PFSK-1 (cell line): ENCODE results near the gene GDF7.

Source experiments
- FOXP2 ChIP-seq: optimal IDR thresholded peaks from 2 replicates; pipeline ENCODE3; 2011; ENCODE audit warnings: borderline replicate concordance, control low read depth, inconsistent platforms; ENCODE audit not compliant: insufficient read depth; ENCODE audit errors: extremely low read length, extremely low read depth
- POLR2AphosphoS5 ChIP-seq: IDR thresholded peaks from 2 replicates; pipeline ENCODE4 v1.6.1; 2012; ENCODE audit warnings: low read depth, mild to moderate bottlenecking, control low read depth, low read length, moderate library complexity
- SIN3A ChIP-seq: IDR thresholded peaks from 2 replicates; pipeline ENCODE4 v1.6.1; 2012; ENCODE audit warnings: mild to moderate bottlenecking, low read length, moderate library complexity, borderline replicate concordance; ENCODE audit not compliant: insufficient read depth
- TAF1 ChIP-seq: IDR thresholded peaks from 2 replicates; pipeline ENCODE4 v1.6.1; 2012; ENCODE audit warnings: low read length, control low read depth, borderline replicate concordance; ENCODE audit not compliant: insufficient read depth
- TF ChIP-seq, protein P1 (sequence below), 2 experiments: IDR thresholded peaks; 2 replicates each; pipeline versions ENCODE4 v1.6.1 to v1.8.0; 2011 to 2012; ENCODE audit warnings: low read depth in 2 of 2, low read length in 2 of 2, control low read depth in 1 of 2, inconsistent platforms in 1 of 2, mild to moderate bottlenecking in 1 of 2, moderate library complexity in 1 of 2; ENCODE audit not compliant: insufficient read depth in 1 of 2

The GDF7 gene

DNA sequence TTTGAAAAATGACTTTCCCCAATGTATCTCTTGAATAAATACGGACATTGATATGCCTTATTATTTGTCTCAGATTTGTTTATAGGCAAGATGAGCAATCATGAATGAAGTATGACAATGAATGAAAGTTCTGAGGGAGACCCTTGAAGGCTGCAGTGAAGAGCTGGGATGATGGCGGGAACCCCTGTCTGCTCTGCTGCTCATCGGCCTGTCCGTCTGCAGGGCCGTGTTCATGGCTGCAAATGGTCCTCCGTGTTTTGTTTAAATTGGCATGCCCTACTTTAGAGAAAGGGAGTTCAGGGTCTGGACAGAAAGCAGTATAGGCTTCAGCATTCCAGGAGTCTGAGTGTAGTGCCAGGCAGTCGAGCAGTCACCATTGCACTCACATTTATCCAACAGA, 14.8 kb upstream of the GDF7 start:
- TF ChIP-seq, protein P1, sequence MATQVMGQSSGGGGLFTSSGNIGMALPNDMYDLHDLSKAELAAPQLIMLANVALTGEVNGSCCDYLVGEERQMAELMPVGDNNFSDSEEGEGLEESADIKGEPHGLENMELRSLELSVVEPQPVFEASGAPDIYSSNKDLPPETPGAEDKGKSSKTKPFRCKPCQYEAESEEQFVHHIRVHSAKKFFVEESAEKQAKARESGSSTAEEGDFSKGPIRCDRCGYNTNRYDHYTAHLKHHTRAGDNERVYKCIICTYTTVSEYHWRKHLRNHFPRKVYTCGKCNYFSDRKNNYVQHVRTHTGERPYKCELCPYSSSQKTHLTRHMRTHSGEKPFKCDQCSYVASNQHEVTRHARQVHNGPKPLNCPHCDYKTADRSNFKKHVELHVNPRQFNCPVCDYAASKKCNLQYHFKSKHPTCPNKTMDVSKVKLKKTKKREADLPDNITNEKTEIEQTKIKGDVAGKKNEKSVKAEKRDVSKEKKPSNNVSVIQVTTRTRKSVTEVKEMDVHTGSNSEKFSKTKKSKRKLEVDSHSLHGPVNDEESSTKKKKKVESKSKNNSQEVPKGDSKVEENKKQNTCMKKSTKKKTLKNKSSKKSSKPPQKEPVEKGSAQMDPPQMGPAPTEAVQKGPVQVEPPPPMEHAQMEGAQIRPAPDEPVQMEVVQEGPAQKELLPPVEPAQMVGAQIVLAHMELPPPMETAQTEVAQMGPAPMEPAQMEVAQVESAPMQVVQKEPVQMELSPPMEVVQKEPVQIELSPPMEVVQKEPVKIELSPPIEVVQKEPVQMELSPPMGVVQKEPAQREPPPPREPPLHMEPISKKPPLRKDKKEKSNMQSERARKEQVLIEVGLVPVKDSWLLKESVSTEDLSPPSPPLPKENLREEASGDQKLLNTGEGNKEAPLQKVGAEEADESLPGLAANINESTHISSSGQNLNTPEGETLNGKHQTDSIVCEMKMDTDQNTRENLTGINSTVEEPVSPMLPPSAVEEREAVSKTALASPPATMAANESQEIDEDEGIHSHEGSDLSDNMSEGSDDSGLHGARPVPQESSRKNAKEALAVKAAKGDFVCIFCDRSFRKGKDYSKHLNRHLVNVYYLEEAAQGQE (IDR thresholded peaks at IDR 0.05; ENCODE audit: insufficient read depth in 1 of 2, low read depth in 2 of 2, low read length in 2 of 2) = no peak
- TF ChIP-seq FOXP2 (no peak), TAF1 (no peak), SIN3A (no peak), POLR2AphosphoS5 (no peak)

DNA sequence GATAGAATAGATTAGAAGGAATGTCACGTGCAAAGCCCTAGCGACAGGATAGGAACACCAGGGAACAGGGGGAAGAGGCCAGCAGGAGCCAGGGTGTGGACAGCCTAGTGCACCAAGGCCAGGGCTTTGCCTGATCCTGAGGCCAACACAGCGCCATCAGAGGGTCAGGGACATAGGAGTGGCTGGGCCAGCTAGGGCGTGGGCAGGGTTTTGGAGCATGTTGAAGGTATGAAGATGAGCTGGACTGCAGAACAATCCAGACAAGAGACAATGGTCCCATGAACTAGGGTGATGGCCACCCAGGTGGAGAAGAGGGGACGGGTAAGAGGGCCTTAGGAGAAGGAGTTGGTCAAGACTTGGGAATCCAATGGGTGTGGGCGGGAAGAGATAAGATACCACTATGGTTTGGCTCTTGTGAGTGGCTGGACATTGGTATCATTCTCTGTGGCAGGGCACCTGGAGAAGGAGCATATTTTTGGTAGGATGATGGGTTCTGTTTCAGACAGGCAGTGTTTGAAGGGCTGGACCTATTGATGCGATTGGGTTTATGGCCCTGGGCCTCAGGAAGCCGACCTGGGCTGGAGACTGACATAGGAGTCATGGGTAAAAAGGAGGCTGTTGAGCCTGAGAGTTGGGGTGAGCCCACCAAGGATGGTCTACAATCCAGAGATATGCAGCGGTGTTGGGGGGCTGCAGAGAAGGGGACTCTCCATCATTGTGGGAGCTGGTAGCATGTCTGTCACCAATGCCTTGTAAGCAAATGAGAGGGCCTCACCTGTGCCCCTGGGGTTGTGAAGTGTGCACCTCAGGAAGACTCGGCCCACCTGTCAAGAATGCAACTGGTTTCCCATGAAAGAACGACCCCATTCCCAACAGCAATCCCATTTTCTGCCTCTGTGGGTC, 14.0 kb upstream of the GDF7 start:
- TF ChIP-seq TAF1 (no peak), SIN3A (no peak), POLR2AphosphoS5 (no peak), FOXP2 (no peak)
- TF ChIP-seq, protein P1 (IDR thresholded peaks at IDR 0.05; ENCODE audit: insufficient read depth in 1 of 2, low read depth in 2 of 2, low read length in 2 of 2) = no peak

DNA sequence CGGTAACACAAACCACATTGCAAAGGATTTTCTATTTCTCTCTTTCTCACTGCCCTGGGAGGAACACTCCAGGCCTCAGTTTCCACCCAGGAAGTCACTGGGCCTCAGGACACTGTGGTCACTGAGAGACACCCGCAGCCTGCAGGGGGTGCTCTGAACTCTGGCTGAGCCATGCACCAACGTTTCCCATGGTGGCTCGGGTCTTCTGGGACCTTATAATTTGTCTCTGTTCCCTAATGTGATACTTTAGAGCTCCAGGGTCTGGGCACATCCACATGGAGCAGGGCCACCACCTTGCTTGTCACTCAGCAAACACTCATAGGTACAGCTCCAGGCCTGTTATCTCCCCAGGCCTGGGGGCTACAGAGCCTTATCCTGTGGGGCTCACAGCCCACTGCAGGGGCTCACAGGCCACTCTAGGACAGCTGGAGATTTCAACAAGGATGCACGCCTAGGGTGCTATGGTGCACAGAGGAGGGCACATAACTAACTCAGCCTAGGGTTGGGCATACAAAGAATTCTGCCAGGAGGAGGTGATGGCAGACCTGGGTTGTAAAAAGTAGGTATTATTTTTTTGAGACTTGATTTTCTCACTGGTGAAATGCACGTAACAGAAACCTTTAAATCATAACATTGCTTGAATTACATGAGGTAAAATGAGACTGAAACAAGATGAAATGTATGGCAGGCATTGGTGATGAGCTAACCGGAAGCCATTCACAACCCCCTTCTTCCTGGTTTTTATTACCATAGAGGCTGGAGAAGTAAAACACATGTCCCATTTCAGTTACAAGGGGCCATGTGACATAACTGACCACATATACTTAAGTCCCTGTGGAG, 13.0 kb upstream of the GDF7 start:
- TF ChIP-seq, protein P1 (IDR thresholded peaks at IDR 0.05; ENCODE audit: insufficient read depth in 1 of 2, low read depth in 2 of 2, low read length in 2 of 2) = no peak
- TF ChIP-seq TAF1 (no peak), SIN3A (no peak), POLR2AphosphoS5 (no peak), FOXP2 (no peak)

DNA sequence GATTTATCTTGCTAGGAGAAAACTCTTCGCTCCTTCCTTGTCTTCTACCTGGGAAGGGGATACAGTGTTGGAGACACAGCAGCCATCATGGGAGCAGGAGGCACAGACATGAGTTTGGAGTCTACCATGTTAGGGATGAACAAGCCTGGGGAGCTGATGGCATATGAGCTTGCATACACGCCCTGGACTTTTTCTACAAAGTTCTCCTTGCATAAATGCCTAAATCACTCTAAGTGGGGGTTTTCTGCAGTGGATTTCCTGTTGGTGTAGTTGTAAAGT, 12.5 kb upstream of the GDF7 start:
- TF ChIP-seq, protein P1 (IDR thresholded peaks at IDR 0.05; ENCODE audit: insufficient read depth in 1 of 2, low read depth in 2 of 2, low read length in 2 of 2) = no peak
- no peak for TF ChIP-seq TAF1
- TF ChIP-seq POLR2AphosphoS5 = no peak
- no peak for TF ChIP-seq SIN3A
- TF ChIP-seq FOXP2 = no peak
